Fibroblast of mammary gland (primary cell): Measurements from ENCODE around the gene DLX2.

Source experiments
- DNase-seq: peaks from one replicate; pipeline ENCODE4 v3.0.0-alpha.2; 2010; ENCODE audit warnings: low read depth
- H3K4me3 ChIP-seq: 2 replicates; pipeline ENCODE4 v1.5.1; 2011; ENCODE audit warnings: low read depth, mild to moderate bottlenecking, low read length, moderate library complexity; ENCODE audit not compliant: control insufficient read depth
- CTCF ChIP-seq: conservative IDR thresholded peaks from 2 replicates; pipeline ENCODE4 v1.5.1; 2011; ENCODE audit warnings: low read depth, low read length, inconsistent platforms; ENCODE audit not compliant: control insufficient read depth, insufficient read depth

Gene DLX2

GRCh38 chr2:172049567-172050120 lies 53.1 kb downstream of the DLX2 start:
- no peak overlapping the region for H3K4me3 ChIP-seq
- DNase-seq = no peak
- TF ChIP-seq CTCF = no peak
